Measurements from ENCODE around the gene KRT25.

KRT25 gene

GRCh38 chr17:40735016-40735415, 20.1 kb downstream of the KRT25 start:
- no peak for DNase-seq
- TF ChIP-seq EZH2phosphoT487 (IDR thresholded peaks at IDR 0.05; ENCODE audit: low read length) (no peak), EZH2 (optimal IDR thresholded peaks at IDR 0.05; ENCODE audit: low read depth, low read length) (no peak), CTCF (IDR thresholded peaks at IDR 0.05; ENCODE audit: low read length) (no peak)
- Histone ChIP-seq H3K4me3 (ENCODE audit: low read length) (no peak overlapping the region), H3K9ac (ENCODE audit: low read length) (no peak overlapping the region), H3K9me3 (replicated peaks; ENCODE audit: insufficient read depth, low read length) (no peaks in the 10 kb centered on the region), H3F3A (ENCODE audit: insufficient read depth, low read length) (no peaks in the 10 kb centered on the region), H3K27ac (ENCODE audit: low read length) (no peak overlapping the region), H3K4me1 (ENCODE audit: low read length) (no peaks in the 10 kb centered on the region), H4K20me1 (ENCODE audit: insufficient read depth, low read length) (no peaks in the 10 kb centered on the region), H3K4me2 (ENCODE audit: low read depth, low read length) (no peak overlapping the region), H3K79me2 (ENCODE audit: low read length) (no peaks in the 10 kb centered on the region), H3K36me3 (replicated peaks; ENCODE audit: insufficient read depth, low read length) (no peaks in the 10 kb centered on the region), H3K9me2 (replicated peaks; ENCODE audit: insufficient read depth, low read length) (no peaks in the 10 kb centered on the region), H3K27me3 (replicated peaks; ENCODE audit: insufficient read depth, low read length) (no peaks in the 10 kb centered on the region), H2AFZ (ENCODE audit: low read length) (no peak overlapping the region)

GRCh38 chr17:40734018-40734417, 21.1 kb downstream of the KRT25 start:
- TF ChIP-seq CTCF (IDR thresholded peaks at IDR 0.05; ENCODE audit: low read length): no peak
- no peak for TF ChIP-seq EZH2phosphoT487 (IDR thresholded peaks at IDR 0.05; ENCODE audit: low read length)
- TF ChIP-seq EZH2 (optimal IDR thresholded peaks at IDR 0.05; ENCODE audit: low read depth, low read length): no peak
- Histone ChIP-seq H4K20me1 (ENCODE audit: insufficient read depth, low read length) (no peaks in the 10 kb centered on the region), H3K36me3 (replicated peaks; ENCODE audit: insufficient read depth, low read length) (no peaks in the 10 kb centered on the region), H3F3A (ENCODE audit: insufficient read depth, low read length) (no peaks in the 10 kb centered on the region), H3K9me2 (replicated peaks; ENCODE audit: insufficient read depth, low read length) (no peaks in the 10 kb centered on the region), H3K4me3 (ENCODE audit: low read length) (no peak overlapping the region), H2AFZ (ENCODE audit: low read length) (no peak overlapping the region), H3K79me2 (ENCODE audit: low read length) (no peaks in the 10 kb centered on the region), H3K4me1 (ENCODE audit: low read length) (no peaks in the 10 kb centered on the region), H3K9ac (ENCODE audit: low read length) (no peak overlapping the region), H3K9me3 (replicated peaks; ENCODE audit: insufficient read depth, low read length) (no peaks in the 10 kb centered on the region), H3K4me2 (ENCODE audit: low read depth, low read length) (no peak overlapping the region), H3K27me3 (replicated peaks; ENCODE audit: insufficient read depth, low read length) (no peaks in the 10 kb centered on the region; the same call in 1 of the 2 replicates), H3K27ac (ENCODE audit: low read length) (no peak overlapping the region)
- no peak for DNase-seq

GRCh38 chr17:40730970-40731369, 24.2 kb downstream of the KRT25 start:
- Histone ChIP-seq H3K79me2 (ENCODE audit: low read length) (no peaks in the 10 kb centered on the region), H3K27ac (ENCODE audit: low read length) (no peak overlapping the region), H3K9ac (ENCODE audit: low read length) (no peak overlapping the region), H3K36me3 (replicated peaks; ENCODE audit: insufficient read depth, low read length) (no peaks in the 10 kb centered on the region), H3K9me2 (replicated peaks; ENCODE audit: insufficient read depth, low read length) (no peaks in the 10 kb centered on the region), H4K20me1 (ENCODE audit: insufficient read depth, low read length) (no peaks in the 10 kb centered on the region; the same call in 1 of the 2 replicates), H3K4me3 (ENCODE audit: low read length) (no peak overlapping the region), H3K4me2 (ENCODE audit: low read depth, low read length) (no peak overlapping the region), H2AFZ (ENCODE audit: low read length) (no peak overlapping the region), H3F3A (ENCODE audit: insufficient read depth, low read length) (no peaks in the 10 kb centered on the region), H3K27me3 (replicated peaks; ENCODE audit: insufficient read depth, low read length) (peaks cover 7% of the 10 kb centered on the region; the same call in 1 of the 2 replicates), H3K4me1 (ENCODE audit: low read length) (no peaks in the 10 kb centered on the region), H3K9me3 (replicated peaks; ENCODE audit: insufficient read depth, low read length) (no peaks in the 10 kb centered on the region)
- TF ChIP-seq EZH2 (optimal IDR thresholded peaks at IDR 0.05; ENCODE audit: low read depth, low read length) (no peak), CTCF (IDR thresholded peaks at IDR 0.05; ENCODE audit: low read length) (no peak), EZH2phosphoT487 (IDR thresholded peaks at IDR 0.05; ENCODE audit: low read length) (no peak)
- DNase-seq: no peak

Measured in MM.1S (cell line).